ENCODE measurements around the gene ZNRF3. TPM values are rescaled to one million over a fixed set of nuclear protein-coding genes. Genes with fewer than 3 reads are reported as not detected.

ZNRF3 gene
- polyA plus RNA-seq, 2 donors, result 1.6 to 2.8 TPM

DNA sequence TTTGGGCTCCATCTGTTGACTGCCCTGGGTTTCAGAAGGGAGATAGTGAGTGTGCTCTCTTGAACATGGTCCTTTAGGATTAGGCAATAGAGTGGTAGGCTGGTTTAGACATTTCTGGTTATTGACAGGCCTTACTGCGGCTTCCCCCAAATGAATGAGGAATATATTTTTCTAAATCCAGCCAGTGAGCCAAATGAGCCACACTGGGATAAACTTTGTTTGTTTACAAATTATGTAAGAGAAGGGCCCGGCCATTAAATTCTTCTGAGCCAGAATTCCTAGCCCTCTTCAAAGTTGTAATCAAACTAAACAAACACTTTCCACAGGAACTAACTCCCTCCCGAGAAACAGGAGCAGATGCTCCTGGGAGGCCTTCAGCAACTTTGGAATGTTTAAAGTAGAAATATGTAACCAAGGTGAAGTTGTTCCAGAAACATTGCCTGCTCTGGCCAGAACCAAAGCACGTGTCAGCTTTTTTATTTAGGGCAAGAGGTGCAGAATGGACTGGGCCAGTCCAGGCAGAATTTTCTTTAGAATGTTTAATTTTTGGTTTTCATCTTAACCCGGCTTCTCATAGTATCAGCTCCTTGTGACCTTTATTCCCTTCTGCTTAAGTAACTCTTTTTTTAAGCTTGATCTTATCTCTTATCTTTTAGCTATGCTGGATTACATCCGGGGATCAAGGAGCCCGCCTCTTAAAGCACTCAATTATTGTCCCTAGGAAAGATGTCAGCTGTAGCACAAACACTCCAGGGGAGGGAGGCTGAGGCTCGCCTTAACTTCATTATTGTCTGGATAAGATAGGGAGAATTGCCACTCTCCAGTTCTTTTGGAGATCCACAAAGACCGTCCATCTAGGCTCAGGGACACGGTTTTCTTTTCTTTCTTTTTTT is 28.7 kb downstream of the ZNRF3 start:
- H3K4me3 ChIP-seq (ENCODE audit: low read depth in 1 of 2, low read length in 2 of 2), result no peak overlapping the region
- no peaks in the 10 kb centered on the region for H3K9me3 ChIP-seq (ENCODE audit: control insufficient read depth in 2 of 2, insufficient read depth in 1 of 2, low read depth in 1 of 2, low read length in 1 of 2)
- H3K27ac ChIP-seq (ENCODE audit: low read depth in 2 of 2, low read length in 1 of 2), result peak overlapping the region; percentile 2 to 49
- H3K27me3 ChIP-seq (ENCODE audit: control insufficient read depth in 1 of 2, insufficient read depth in 2 of 2, low read length in 2 of 2), result no peaks in the 10 kb centered on the region
- no peaks in the 10 kb centered on the region for H3K36me3 ChIP-seq (ENCODE audit: control insufficient read depth in 2 of 2, insufficient read depth in 2 of 2, low read length in 1 of 2)
- WGBS, 2 donors, result 36 to 37% methylated on average over 10 of the region's 10 CpGs
- peaks cover 5 to 10% of the 10 kb centered on the region in 2 donors for H3K4me1 ChIP-seq (ENCODE audit: control insufficient read depth in 2 of 2, insufficient read depth in 2 of 2, low read length in 1 of 2)

DNA sequence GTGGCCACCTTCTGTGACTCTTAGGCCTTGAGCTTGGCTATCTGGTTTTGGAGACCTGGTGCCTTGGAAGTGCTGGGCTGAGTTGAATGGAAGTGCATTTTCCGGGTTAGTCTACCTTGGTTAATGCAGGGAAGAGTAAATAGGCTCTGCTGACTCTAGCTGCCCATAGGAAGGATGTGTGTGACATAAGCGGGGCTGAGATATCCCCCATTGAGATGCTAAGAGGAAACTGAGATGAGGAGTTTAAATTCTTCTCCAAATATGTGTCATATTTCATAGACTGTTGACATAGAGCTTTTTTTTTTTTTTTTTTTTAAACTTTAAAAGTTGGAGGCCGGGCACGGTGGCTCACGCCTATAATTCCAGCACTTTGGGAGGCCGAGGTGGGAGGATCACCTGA is 30.8 kb downstream of the ZNRF3 start:
- WGBS, 2 donors, result 67 to 75% methylated on average over 6 of the region's 6 CpGs
- Histone ChIP-seq H3K9me3 (ENCODE audit: control insufficient read depth in 2 of 2, insufficient read depth in 1 of 2, low read depth in 1 of 2, low read length in 1 of 2) (no peaks in the 10 kb centered on the region), H3K27ac (ENCODE audit: low read depth in 2 of 2, low read length in 1 of 2) (no peak overlapping the region), H3K4me1 (ENCODE audit: control insufficient read depth in 2 of 2, insufficient read depth in 2 of 2, low read length in 1 of 2) (peaks cover 5 to 18% of the 10 kb centered on the region in 2 donors), H3K36me3 (ENCODE audit: control insufficient read depth in 2 of 2, insufficient read depth in 2 of 2, low read length in 1 of 2) (no peaks in the 10 kb centered on the region), H3K4me3 (ENCODE audit: low read depth in 1 of 2, low read length in 2 of 2) (no peak overlapping the region), H3K27me3 (ENCODE audit: control insufficient read depth in 1 of 2, insufficient read depth in 2 of 2, low read length in 2 of 2) (no peaks in the 10 kb centered on the region)

DNA sequence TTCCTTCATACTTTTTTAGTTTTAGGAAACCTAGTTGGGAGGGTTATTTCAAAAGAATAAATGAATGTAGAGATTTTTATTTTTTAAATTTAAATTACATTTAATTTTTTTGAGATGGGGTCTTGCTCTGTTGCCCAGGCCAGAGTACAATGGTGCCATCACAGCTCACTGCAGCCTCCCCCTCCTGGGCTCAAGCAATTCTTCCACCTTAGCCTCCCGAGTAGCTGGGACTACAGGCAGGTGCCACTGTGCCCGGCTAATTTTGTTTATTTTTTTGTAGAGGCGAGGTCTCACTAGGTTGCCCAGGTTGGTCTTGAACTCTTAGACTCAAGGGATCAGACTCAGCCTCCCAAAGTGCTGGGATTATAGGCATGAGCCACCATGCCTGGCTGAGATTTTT is 32.6 kb downstream of the ZNRF3 start:
- Histone ChIP-seq H3K36me3 (ENCODE audit: control insufficient read depth in 2 of 2, insufficient read depth in 2 of 2, low read length in 1 of 2) (no peaks in the 10 kb centered on the region), H3K27me3 (ENCODE audit: control insufficient read depth in 1 of 2, insufficient read depth in 2 of 2, low read length in 2 of 2) (no peaks in the 10 kb centered on the region), H3K4me1 (ENCODE audit: control insufficient read depth in 2 of 2, insufficient read depth in 2 of 2, low read length in 1 of 2) (peaks cover under 1 to 13% of the 10 kb centered on the region in 2 donors), H3K27ac (ENCODE audit: low read depth in 2 of 2, low read length in 1 of 2) (no peak overlapping the region), H3K4me3 (ENCODE audit: low read depth in 1 of 2, low read length in 2 of 2) (no peak overlapping the region), H3K9me3 (ENCODE audit: control insufficient read depth in 2 of 2, insufficient read depth in 1 of 2, low read depth in 1 of 2, low read length in 1 of 2) (no peaks in the 10 kb centered on the region)
- 74 to 78% methylated on average over 3 of the region's 3 CpGs for WGBS, 2 donors

DNA sequence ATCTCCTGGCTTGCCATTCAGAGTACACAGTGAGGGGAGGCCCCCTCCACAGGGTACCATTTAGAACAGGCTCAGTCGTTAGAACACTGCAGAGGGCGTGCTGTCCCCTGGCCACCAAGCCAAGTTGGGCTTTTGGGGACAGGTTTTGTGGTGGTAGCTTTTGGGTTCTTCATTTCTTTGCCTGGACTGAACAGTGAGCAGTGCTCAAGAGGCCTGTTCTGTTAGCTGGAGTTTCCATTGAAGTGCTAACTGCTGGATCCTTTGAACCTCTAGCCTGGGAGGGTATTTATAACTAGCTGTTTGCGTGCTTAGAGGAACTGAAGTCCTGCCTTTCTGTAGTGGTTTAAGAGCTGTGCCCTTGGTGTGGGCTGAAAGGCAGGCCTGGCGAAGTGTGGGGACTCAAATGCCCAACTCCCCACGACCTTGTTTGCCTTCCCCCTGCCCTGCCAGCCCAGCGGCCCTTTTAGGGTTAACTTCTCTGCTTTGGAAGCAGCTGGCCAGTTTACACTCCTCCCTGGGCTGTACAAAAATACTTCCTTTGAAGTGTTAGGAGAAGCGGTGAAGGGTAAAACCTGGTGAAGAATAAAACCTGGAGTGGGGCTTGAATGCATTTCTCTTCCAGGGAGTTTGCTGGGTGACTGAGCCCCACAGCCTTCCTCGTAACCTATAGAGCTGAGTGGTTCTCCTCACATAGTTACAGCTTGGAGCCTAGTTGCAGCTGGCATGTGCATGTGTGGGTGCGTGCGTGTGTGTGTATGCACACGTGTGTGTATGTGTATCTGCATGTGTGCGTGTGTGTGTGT is 34.6 kb downstream of the ZNRF3 start:
- 31 to 33% methylated on average over 12 of the region's 12 CpGs for WGBS, 2 donors
- no peaks in the 10 kb centered on the region for H3K27me3 ChIP-seq (ENCODE audit: control insufficient read depth in 1 of 2, insufficient read depth in 2 of 2, low read length in 2 of 2)
- no peaks in the 10 kb centered on the region for H3K36me3 ChIP-seq (ENCODE audit: control insufficient read depth in 2 of 2, insufficient read depth in 2 of 2, low read length in 1 of 2)
- no peaks in the 10 kb centered on the region for H3K9me3 ChIP-seq (ENCODE audit: control insufficient read depth in 2 of 2, insufficient read depth in 1 of 2, low read depth in 1 of 2, low read length in 1 of 2)
- peak overlapping the region; percentile 24 to 76 for H3K27ac ChIP-seq (ENCODE audit: low read depth in 2 of 2, low read length in 1 of 2)
- no peak overlapping the region for H3K4me3 ChIP-seq (ENCODE audit: low read depth in 1 of 2, low read length in 2 of 2)
- H3K4me1 ChIP-seq (ENCODE audit: control insufficient read depth in 2 of 2, insufficient read depth in 2 of 2, low read length in 1 of 2), result peaks cover 0 to 15% of the 10 kb centered on the region in 2 donors

DNA sequence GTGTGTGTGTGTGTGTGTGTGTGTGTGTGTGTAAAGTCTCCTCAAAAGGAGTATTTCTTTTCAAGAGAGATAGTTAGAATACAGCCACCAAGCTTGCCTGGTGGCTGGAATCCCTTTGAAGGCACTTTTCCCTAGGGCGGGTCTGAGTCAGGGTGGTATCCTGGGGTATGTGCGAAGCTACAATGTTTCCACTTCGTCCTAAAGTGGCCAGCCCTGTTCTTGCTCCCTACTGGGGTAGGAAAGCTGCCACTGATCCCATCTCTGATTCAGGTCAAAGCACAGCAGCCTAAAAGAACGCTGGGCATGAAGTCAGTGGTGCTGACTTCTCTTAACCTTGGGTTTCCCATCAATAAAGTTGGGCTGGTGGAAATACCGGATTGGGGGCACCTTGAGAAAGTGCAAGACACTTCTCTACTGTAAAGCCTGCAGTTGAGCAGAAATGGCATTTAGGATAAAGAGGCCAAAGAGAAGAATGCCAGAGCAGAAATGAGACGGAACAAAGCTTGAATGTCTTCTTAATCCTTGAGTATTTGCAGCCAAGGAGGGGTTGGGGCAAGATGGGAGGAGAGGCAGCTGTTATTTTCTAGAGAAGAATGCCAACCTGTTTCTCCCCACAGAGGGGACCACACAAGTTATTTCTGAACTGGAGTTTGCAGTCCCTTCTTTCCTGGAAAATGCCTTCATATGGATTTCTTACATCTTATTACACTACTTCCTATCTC is 35.3 kb downstream of the ZNRF3 start:
- Histone ChIP-seq H3K9me3 (ENCODE audit: control insufficient read depth in 2 of 2, insufficient read depth in 1 of 2, low read depth in 1 of 2, low read length in 1 of 2) (no peaks in the 10 kb centered on the region), H3K36me3 (ENCODE audit: control insufficient read depth in 2 of 2, insufficient read depth in 2 of 2, low read length in 1 of 2) (no peaks in the 10 kb centered on the region), H3K4me3 (ENCODE audit: low read depth in 1 of 2, low read length in 2 of 2) (no peak overlapping the region), H3K27me3 (ENCODE audit: control insufficient read depth in 1 of 2, insufficient read depth in 2 of 2, low read length in 2 of 2) (no peaks in the 10 kb centered on the region), H3K4me1 (ENCODE audit: control insufficient read depth in 2 of 2, insufficient read depth in 2 of 2, low read length in 1 of 2) (peaks cover 2 to 16% of the 10 kb centered on the region in 2 donors), H3K27ac (ENCODE audit: low read depth in 2 of 2, low read length in 1 of 2) (peak overlapping the region; percentile 10 to 58)
- WGBS, 2 donors, result 32 to 37% methylated on average over 6 of the region's 6 CpGs

DNA sequence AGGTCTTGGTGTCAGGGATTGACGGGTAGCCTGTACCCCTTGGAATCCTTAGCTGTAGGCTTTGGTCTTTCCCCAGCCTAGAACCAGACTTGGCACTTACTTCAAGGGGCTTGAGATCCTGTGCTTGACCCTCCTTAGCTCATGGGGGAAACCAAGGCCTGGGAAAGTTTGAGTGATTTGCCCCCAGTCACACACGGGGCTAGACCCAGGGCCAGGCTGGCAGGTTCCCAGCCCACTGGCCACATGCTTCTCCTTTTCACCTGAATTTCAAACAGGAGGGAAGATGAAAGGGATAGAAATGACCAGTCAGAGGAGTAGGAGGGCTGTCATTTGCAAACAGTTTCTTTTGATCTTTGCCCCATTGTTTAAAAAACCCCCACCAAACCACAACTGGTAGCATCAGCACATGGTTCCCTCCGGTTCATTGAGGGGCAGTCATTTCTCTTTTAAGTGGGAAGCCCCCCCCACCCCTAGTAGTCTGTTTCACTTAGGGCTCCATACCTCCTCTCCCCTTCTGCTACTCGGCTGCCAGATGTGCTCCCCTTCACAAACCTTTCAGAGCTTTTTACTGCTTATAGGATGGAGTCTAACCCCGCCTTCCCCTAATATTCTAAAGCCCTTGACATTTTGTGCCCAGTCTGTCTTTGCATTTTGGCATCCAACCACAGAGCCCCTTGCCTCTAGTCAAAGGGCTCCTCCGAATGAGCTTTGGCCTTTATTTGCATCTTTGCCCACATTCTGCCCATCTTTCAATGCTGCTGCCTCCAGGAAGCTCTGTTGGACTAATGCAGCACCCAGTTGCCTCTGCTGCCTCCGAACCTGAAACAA is 37.6 kb downstream of the ZNRF3 start:
- Histone ChIP-seq H3K4me3 (ENCODE audit: low read depth in 1 of 2, low read length in 2 of 2) (no peak overlapping the region), H3K27ac (ENCODE audit: low read depth in 2 of 2, low read length in 1 of 2) (peak overlapping the region in 1 of 2 donors; percentile 30), H3K4me1 (ENCODE audit: control insufficient read depth in 2 of 2, insufficient read depth in 2 of 2, low read length in 1 of 2) (peaks cover 2 to 17% of the 10 kb centered on the region in 2 donors), H3K36me3 (ENCODE audit: control insufficient read depth in 2 of 2, insufficient read depth in 2 of 2, low read length in 1 of 2) (no peaks in the 10 kb centered on the region), H3K9me3 (ENCODE audit: control insufficient read depth in 2 of 2, insufficient read depth in 1 of 2, low read depth in 1 of 2, low read length in 1 of 2) (no peaks in the 10 kb centered on the region), H3K27me3 (ENCODE audit: control insufficient read depth in 1 of 2, insufficient read depth in 2 of 2, low read length in 2 of 2) (no peaks in the 10 kb centered on the region)
- 51 to 53% methylated on average over 7 of the region's 7 CpGs for WGBS, 2 donors

DNA sequence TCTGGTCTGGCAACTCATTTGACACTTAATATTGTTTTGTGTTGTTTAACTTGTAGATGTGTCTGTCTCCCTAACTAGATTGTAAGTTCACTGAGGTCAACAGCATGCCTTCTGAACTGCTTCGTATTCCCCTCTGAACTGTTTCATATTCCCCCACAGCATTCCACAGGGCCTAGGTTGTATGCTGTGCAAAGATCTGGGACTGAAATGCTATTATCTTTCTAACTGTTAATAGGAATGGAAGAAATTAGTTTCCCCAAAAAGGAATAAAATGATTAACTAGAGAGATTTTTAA is 38.2 kb downstream of the ZNRF3 start:
- Histone ChIP-seq H3K9me3 (ENCODE audit: control insufficient read depth in 2 of 2, insufficient read depth in 1 of 2, low read depth in 1 of 2, low read length in 1 of 2) (no peaks in the 10 kb centered on the region), H3K36me3 (ENCODE audit: control insufficient read depth in 2 of 2, insufficient read depth in 2 of 2, low read length in 1 of 2) (no peaks in the 10 kb centered on the region), H3K27me3 (ENCODE audit: control insufficient read depth in 1 of 2, insufficient read depth in 2 of 2, low read length in 2 of 2) (no peaks in the 10 kb centered on the region), H3K4me3 (ENCODE audit: low read depth in 1 of 2, low read length in 2 of 2) (no peak overlapping the region), H3K27ac (ENCODE audit: low read depth in 2 of 2, low read length in 1 of 2) (peak overlapping the region in 1 of 2 donors; percentile 30), H3K4me1 (ENCODE audit: control insufficient read depth in 2 of 2, insufficient read depth in 2 of 2, low read length in 1 of 2) (peaks cover 2 to 17% of the 10 kb centered on the region in 2 donors)
- WGBS, 2 donors, result 48 to 49% methylated on average over 1 of the region's 1 CpG

DNA sequence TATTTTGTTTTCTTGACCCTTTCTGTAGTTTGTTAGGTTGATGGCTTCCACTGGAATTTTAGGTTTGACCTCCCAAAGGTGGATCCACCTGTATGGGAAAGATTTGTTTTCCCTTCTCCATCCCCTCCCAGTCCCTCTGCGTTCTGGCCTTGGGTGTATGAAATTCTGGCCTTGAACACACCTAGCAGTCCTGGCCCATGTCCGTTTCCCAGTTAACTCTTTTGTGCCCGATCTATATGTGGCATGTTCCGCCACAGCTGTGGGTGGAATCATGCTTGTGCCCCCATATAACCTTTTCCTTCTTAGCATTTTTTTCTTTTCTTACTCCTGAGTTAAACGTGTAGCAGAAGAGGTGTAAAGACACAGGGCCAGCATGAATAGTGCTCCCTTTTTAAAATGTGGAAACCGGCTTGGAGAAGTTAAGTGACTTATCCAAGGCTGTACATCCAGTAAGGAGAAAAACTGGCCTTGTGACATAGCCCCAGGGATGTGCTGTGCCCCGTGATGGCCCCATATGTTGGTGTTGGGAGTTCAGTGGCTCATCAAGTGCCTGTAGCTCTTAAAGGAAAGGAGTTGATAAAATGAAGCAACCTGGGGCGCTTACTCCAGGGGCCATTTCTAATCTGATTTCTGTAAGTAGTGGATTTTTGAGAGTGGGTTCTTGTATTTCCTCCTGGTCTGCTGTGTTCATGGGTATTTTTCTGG is 39.3 kb downstream of the ZNRF3 start:
- no peak overlapping the region for H3K4me3 ChIP-seq (ENCODE audit: low read depth in 1 of 2, low read length in 2 of 2)
- H3K27me3 ChIP-seq (ENCODE audit: control insufficient read depth in 1 of 2, insufficient read depth in 2 of 2, low read length in 2 of 2), result no peaks in the 10 kb centered on the region
- H3K4me1 ChIP-seq (ENCODE audit: control insufficient read depth in 2 of 2, insufficient read depth in 2 of 2, low read length in 1 of 2), result peaks cover 2 to 15% of the 10 kb centered on the region in 2 donors
- H3K36me3 ChIP-seq (ENCODE audit: control insufficient read depth in 2 of 2, insufficient read depth in 2 of 2, low read length in 1 of 2), result no peaks in the 10 kb centered on the region
- H3K27ac ChIP-seq (ENCODE audit: low read depth in 2 of 2, low read length in 1 of 2), result peak overlapping the region in 1 of 2 donors; percentile 62
- H3K9me3 ChIP-seq (ENCODE audit: control insufficient read depth in 2 of 2, insufficient read depth in 1 of 2, low read depth in 1 of 2, low read length in 1 of 2), result no peaks in the 10 kb centered on the region
- 57 to 59% methylated on average over 8 of the region's 8 CpGs for WGBS, 2 donors

Measured in esophagus (tissue), 2 donors.